Upper lobe of left lung (tissue), 4 donors: ENCODE data around the gene SIRPB2.

ENCODE experiments used
- CTCF ChIP-seq, 6 experiments: fragments of 450-650 bp in 4 of 6; fragments of 200-600 bp in 2 of 6; sonication (generic) in 2 of 6; IDR thresholded peaks; one replicate each; pipeline ENCODE4 v1.5.1; 2016 to 2019; ENCODE audit warnings: antibody characterized with exemption in 6 of 6
- POLR2A ChIP-seq, 4 donors: fragments of 450-650 bp; IDR thresholded peaks; one replicate each; pipeline ENCODE4 v1.5.1; 2016 to 2017; ENCODE audit warnings: antibody characterized with exemption in 4 of 4, mild to moderate bottlenecking in 2 of 4
- POLR2AphosphoS5 ChIP-seq, 2 donors: sonication (generic); formaldehyde crosslinking; IDR thresholded peaks; one replicate each; pipeline ENCODE4 v1.5.1; 2017; ENCODE audit warnings: antibody characterized with exemption in 2 of 2

- no peak for TF ChIP-seq CTCF (IDR thresholded peaks at IDR 0.05)
- TF ChIP-seq POLR2AphosphoS5 (IDR thresholded peaks at IDR 0.05): no peak
- TF ChIP-seq POLR2A (IDR thresholded peaks at IDR 0.05): no peak
Observed at GRCh38 chr20:1538655-1539054, 47.4 kb upstream of the SIRPB2 start.
